Measurements from ENCODE around the gene DOCK2.

DNA sequence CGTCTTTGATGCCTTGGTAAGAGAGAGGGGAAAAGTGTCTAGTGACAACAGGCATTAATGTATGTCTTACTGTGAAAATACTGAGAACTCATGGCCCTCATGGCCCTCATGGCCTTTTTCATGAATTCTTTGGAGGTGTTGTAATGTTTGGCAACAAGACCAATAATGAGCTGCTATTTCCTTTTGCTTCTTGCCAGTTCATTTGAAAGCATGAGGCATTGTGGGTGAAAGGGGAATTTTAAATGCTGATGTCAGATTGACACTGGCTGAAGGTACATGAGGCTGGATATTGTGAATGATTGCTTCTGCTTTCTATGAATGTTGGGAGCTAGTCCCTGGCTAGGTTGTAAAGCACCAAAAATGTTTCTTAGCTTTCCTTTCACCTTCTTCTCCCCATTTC, 79.2 kb downstream of the DOCK2 start:
- TF ChIP-seq, protein P1, sequence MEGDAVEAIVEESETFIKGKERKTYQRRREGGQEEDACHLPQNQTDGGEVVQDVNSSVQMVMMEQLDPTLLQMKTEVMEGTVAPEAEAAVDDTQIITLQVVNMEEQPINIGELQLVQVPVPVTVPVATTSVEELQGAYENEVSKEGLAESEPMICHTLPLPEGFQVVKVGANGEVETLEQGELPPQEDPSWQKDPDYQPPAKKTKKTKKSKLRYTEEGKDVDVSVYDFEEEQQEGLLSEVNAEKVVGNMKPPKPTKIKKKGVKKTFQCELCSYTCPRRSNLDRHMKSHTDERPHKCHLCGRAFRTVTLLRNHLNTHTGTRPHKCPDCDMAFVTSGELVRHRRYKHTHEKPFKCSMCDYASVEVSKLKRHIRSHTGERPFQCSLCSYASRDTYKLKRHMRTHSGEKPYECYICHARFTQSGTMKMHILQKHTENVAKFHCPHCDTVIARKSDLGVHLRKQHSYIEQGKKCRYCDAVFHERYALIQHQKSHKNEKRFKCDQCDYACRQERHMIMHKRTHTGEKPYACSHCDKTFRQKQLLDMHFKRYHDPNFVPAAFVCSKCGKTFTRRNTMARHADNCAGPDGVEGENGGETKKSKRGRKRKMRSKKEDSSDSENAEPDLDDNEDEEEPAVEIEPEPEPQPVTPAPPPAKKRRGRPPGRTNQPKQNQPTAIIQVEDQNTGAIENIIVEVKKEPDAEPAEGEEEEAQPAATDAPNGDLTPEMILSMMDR (IDR thresholded peaks at IDR 0.05) = no peak
- TF ChIP-seq POLR2A (IDR thresholded peaks at IDR 0.05) = no peak

Measured in uterus (tissue), 2 donors.